Retinal pigment epithelial cell (primary cell): ENCODE data around the gene SPCS1.

Experiments used
- DNase-seq: peaks from one replicate; pipeline ENCODE4 v3.0.0-alpha.2; 2010; ENCODE audit warnings: low read depth
- H3K4me3 ChIP-seq: 2 replicates; pipeline ENCODE4 v1.5.1; 2011; ENCODE audit warnings: mild to moderate bottlenecking, low read length, control low read depth, moderate library complexity
- TF ChIP-seq, protein P1 (sequence below): conservative IDR thresholded peaks from 2 replicates; pipeline ENCODE4 v1.5.1; 2011; ENCODE audit warnings: low read depth, low read length, control low read depth, inconsistent platforms

Gene SPCS1

DNA sequence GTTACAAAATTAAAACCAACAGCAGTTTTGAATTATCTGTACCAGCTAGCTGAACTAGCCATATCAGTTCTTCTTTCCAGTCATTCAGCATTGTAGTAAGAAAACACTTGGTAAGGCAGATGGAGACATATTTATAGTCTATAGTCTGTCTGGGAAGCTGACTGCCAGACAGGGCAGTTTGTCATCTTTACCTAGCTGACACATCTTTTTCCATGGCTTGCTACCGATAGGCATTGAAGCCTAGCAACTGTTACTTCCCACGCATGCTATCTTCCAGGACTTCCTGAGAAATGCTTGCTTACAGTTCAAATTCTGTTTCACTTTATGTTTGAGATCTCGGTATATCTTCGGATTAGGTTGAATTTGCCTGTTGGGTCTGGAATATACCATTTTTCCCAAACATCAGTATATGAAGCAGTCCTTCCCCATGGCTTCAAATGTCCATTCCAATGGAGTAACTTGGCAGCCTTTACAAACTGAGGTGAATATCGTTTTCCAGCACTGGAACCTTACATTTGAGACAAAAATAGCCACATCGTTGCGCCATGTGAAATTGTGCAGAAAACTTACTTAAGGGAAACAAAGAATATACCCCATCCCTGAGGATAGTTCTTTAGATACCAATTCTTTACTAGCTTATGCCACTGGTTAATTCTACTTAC is 11.2 kb upstream of the SPCS1 start:
- TF ChIP-seq, protein P1, sequence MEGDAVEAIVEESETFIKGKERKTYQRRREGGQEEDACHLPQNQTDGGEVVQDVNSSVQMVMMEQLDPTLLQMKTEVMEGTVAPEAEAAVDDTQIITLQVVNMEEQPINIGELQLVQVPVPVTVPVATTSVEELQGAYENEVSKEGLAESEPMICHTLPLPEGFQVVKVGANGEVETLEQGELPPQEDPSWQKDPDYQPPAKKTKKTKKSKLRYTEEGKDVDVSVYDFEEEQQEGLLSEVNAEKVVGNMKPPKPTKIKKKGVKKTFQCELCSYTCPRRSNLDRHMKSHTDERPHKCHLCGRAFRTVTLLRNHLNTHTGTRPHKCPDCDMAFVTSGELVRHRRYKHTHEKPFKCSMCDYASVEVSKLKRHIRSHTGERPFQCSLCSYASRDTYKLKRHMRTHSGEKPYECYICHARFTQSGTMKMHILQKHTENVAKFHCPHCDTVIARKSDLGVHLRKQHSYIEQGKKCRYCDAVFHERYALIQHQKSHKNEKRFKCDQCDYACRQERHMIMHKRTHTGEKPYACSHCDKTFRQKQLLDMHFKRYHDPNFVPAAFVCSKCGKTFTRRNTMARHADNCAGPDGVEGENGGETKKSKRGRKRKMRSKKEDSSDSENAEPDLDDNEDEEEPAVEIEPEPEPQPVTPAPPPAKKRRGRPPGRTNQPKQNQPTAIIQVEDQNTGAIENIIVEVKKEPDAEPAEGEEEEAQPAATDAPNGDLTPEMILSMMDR: no peak
- no peak for DNase-seq

GRCh38 chr3:52695798-52696671 is 9.9 kb upstream of the SPCS1 start:
- DNase-seq: no peak
- H3K4me3 ChIP-seq: no peak overlapping the region
- TF ChIP-seq, protein P1: no peak

More for the DNA sequence above, 11.2 kb upstream of the SPCS1 start:
- no peak overlapping the region for H3K4me3 ChIP-seq

DNA sequence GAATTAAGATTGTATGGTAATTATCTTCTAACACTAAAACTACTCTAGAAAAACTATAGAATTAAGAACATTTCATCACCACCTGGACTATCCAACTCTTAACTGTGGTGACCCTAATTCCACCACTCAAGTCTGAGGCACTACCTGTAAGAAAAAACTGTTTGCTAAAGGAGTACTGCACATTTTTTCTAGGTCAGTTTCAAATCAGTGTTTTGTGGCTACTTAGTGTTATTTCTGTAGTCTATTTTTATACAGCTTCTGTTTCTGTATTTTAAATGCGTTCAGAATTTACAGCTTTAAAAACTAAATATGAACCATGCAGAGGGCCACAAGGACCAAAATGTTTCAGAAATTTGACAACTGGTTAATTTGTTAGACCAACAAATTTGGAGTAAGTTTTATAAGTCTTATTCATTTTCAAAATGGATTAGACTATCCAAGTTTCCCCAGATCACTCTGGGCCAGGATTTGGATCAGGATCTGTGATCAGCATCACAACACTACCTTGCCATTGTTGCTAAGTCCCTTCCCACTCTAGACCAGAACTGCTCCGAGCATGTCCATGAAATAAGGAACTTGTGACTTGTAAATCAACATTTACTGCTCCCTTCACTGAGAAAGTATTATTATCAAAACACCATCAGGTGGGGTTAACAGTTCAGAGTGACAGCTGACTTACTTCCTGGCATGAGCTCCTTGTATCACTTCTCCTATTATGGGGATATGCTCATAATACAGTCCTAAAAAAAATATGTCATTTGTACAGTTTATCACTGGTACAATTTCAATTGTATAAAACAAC is 8.9 kb upstream of the SPCS1 start:
- no peak for DNase-seq
- H3K4me3 ChIP-seq: no peak overlapping the region
- TF ChIP-seq, protein P1: no peak

GRCh38 chr3:52697632-52697965 is 8.3 kb upstream of the SPCS1 start:
- no peak overlapping the region for H3K4me3 ChIP-seq
- TF ChIP-seq, protein P1: no peak
- DNase-seq: no peak

GRCh38 chr3:52703341-52703740 is 2.6 kb upstream of the SPCS1 start:
- no peak for DNase-seq
- TF ChIP-seq, protein P1: no peak
- no peak overlapping the region for H3K4me3 ChIP-seq

- TF ChIP-seq, protein P1: no peak
- H3K4me3 ChIP-seq: peak overlapping the region; percentile 97
- no peak for DNase-seq
These were observed 1.1 kb upstream of the SPCS1 start for GRCh38 chr3:52704611-52705437.
